GM21717 (cell line): ENCODE measurements around the gene TMEM164.
"Not testable (repeated sequence)": the region's sequence is repeated elsewhere in the genome, so short reads cannot be mapped to it uniquely, and the experiment has no call there.

Experiments
- ATAC-seq: cut with Tn5 transposase; IDR thresholded peaks from one replicate; pipeline ENCODE4 v1.9.1; 2021; ENCODE audit warnings: mild to moderate bottlenecking, moderate library complexity; ENCODE audit not compliant: unreplicated experiment

Gene TMEM164

GRCh38 chrX:110002300-110003166, at the start of gene TMEM164:
Gene TMEM164, plus strand, starts transcription at chrX:110003114. Its CDS starts 661 bp downstream, at chrX:110003775.
- ATAC-seq, result peak; percentile 86

- ATAC-seq, result no peak
Measured at GRCh38 chrX:109954333-109954732, 48.6 kb upstream of the TMEM164 start.

- no peak for ATAC-seq
Measured at GRCh38 chrX:109954955-109955354, 48.0 kb upstream of the TMEM164 start.

DNA sequence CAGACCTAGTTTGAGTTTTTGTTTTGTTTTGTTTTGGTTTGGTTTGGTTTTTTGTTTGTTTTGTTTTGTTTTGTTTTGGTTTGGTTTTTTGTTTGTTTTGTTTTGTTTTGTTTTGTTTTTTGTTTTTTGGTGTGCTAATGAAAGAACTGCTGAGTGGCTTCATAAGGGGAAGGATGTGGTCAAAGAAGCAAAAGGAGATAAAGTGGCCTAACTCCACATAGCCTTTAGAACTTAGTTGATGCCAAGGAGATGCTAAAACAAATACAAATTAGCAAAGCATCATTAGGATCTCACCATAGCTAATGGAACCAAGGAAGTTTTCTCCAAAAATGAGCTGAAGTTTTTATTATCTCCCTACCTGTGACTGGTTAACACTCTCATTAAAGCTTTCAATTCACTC, 44.6 kb upstream of the TMEM164 start:
- no peak for ATAC-seq

DNA sequence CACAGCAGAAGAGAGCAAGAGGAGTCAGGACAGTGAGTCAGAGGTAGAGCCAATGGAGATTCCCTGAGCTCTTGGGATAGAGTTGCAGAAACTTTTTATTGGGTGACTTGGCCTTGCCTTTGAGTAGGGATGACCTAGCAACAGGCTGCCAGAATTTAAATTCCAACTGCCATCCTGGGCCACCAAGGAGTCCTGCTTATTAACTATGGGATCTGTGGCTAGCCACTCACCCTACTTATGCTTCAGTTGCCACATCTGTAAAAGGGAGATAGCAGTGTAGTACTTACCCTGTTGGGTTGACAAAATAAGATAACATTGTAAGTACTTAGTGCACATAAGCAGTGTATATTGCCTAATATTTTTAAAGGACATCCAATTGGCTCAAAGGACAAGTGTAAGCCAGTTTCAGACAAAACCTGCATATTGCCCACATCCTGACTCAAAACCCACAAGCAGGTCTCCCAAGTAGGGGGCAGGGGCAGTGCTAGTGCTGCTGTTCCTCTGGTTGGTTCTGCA, 43.5 kb upstream of the TMEM164 start:
- no peak for ATAC-seq

DNA sequence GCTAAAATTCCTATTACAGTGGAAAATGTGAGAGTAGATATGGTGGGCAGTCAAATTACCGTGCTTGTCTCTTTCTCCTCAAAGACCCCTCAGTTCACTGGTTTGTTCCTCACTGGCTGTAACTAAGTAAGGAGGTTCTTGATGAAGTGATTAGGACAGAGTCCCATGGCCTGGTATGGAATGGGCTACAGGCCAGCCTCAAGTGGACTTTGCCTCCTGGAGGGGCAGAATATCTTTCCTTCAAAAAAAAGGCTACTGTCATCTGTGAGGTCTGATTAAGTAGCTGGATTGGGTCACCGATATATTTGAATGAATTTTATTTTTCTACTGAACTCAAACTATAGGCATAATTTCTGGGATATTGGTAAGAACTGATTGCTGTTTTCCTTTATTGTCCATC, 38.5 kb upstream of the TMEM164 start:
- ATAC-seq, result no peak

DNA sequence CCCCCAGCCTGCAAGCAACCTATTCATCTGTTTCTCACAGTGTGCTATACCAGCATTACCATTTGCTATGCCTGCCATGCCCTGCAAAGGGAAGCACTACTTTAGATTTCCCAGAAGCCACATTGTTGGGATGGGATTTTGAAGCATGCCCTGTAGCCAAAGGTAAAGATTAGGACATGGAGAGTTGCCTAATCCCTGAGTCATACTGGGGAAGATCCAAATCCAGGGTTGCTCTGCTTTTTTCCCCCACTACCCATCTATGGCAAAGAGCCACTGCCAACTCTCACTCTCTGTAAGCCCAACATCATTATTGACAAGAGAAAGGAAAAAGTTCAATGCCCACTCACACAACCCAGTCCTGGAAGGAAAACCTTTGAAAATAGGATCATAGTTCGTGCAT, 36.7 kb upstream of the TMEM164 start:
- ATAC-seq, result no peak

DNA sequence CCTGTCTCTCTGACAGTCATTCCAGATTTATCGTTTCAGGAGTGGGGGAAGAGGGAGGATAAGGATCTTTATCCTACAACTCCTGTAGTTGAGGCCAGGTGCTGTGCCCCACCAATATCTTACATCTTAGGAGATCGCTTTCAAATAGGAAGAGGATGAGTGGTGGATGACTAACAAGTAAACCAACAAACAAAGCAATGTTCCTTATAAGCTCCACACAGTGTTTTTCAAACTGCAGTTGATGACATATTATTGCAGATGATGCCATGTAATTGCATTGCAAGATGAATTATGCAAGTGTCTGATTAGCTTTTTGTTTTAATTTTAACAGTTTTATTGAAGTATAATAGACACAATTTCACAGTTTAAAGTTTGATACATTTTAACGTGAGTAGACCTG, 35.8 kb upstream of the TMEM164 start:
- no peak for ATAC-seq

GRCh38 chrX:109970841-109971240, 32.1 kb upstream of the TMEM164 start:
- ATAC-seq, result not testable (repeated sequence)

DNA sequence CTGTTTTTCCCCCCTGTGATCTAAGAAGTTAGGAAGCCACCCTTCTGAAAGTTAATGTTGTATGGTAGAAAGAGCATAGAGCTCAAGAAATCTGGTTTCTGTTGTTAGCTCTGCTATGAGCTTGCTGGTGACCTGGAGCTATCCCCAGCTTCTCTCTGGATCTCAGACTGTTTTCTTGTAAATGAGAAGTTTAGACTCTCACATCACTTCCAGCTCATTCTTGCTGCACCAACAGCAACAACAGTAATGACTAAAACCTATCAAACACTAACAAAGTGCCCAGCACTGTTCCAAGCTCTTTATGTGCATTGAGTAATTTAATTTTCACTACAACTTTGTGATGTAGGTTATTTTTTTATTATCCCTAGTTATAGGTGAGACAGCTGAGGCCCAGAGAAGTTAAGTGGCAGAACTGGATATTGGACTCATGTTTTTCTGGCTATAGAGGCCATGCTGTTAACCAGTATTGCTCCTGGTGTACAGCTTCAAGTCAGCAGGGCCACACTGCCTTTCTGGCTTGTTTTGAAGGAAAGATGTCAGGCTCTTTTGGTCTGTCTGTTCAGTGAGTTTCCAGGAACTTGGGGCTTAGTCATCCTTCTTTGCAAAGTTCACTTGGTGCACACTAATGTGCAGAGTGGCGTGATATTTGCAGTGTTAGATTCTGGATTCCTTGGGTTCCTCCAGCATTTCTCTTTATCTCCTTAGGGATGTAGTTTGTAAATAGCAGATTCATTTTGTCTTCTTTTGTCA, 27.8 kb upstream of the TMEM164 start:
- no peak for ATAC-seq

DNA sequence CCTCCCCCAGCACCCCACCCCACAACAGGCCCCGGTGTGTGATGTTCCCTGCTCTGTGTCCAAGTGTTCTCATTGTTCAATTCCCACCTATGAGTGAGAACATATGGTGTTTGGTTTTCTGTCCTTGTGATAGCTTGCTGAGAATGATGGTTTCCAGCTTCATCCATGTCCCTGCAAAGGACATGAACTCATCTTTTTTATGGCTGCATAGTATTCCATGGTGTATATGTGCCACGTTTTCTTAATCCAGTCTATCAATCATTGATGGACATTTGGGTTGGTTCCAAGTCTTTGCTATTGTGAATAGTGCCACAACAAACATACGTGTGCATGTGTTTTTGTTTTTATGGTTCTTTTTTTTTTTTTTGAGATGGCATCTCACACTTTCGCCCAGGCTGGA, 17.7 kb upstream of the TMEM164 start:
- ATAC-seq, result not testable (repeated sequence)

DNA sequence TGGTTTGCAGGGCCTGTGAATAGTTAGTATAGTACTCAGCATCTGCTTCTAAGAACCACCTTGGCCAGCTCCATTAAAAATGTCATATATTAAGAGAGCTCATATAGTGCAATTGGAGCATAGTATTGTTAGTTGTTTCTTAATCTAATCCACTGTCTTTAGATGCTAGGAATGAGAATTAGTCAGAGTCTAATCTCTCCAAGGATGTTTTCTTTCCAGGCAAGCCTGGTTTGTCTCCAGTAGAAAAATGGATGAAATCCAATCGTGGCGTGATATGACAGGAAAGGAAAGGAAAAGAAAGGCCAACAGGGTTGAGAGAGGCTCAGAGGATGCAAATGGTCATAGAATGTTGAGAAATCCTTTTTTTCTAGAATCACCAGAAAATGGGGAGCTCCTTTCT, 15.0 kb upstream of the TMEM164 start:
- ATAC-seq, result no peak

GRCh38 chrX:109990582-109991276, 12.2 kb upstream of the TMEM164 start:
- peak; percentile 77 for ATAC-seq

- ATAC-seq, result no peak
Measured at GRCh38 chrX:109992203-109992602, 10.7 kb upstream of the TMEM164 start.

DNA sequence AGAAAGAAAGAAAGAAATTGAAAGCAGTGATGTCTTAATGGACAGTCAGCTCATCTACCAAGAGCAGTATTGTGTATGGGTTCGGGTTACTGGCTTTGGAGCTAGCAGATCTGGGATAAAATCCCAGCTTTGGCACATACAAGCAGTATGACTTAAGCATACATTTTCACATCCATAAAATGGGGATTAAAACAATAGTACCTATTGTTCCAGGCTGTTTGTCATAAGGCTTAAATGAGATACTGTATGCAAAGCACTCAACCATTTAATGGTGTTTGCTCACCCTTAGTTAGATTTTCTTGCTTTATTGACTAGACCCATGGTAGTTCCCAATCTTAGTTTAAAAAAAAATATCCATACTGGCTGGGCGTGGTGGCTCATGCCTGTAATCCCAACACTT, 7.8 kb upstream of the TMEM164 start:
- ATAC-seq, result no peak

DNA sequence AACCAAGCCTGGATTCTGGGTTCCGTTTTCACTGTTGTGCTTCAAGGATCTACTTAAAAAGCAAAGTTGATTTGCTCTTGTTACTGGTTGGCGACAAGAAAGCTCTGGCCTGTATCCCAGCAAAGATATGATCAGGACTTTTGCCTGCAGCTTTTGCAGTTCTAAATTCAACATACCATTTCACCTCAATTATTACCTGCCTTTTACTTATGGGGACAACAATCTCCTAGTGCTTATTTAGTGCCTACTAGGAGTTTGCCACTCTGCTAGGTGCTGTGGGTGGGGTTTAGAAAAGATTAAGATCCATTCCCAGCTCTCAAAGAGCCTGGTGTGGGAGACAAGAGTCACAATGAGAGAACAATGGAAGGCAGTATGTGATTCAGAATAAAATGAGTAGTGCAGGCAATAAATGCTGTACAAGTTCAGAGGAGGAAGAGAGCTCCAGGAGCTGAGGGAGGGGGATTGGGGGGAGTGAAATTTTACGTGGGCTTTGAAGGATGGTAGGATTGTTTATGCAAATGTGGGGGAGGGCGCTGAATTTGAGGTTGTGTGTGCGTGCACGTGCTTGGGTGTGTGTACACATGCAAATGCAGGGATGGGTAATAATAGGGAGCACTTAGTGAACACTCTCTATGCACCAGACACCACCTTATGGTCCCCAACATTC, 5.0 kb upstream of the TMEM164 start:
- no peak for ATAC-seq

DNA sequence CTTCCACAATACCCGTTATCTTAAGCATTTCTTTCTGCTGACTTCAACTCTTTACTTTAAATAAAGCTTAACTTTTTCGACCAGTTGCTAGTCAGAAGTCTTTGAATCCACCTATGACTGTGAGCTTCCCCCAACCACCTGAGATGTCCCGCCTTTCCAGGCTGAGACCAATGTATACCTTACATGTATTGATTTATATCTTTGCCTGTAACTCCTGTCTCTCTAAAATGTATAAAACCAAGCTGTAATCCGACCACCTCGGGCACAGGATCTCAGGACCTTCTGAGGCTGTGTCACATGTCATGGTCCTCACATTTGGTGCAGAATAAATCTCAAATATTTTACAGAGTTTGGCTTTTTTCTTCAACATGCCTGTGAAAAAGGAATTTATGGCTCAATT, 2.9 kb upstream of the TMEM164 start:
- no peak for ATAC-seq

- ATAC-seq, result no peak
Measured at GRCh38 chrX:110000847-110001713, 1.8 kb upstream of the TMEM164 start.

GRCh38 chrX:110001740-110002299, 1.1 kb upstream of the TMEM164 start:
- no peak for ATAC-seq
